GM13976 (cell line): ENCODE results near the gene NPSR1.
"Not testable (repeated sequence)": the region's sequence is repeated elsewhere in the genome, so short reads cannot be mapped to it uniquely, and the experiment has no call there.

Source experiments
- DNase-seq: peaks from one replicate; pipeline ENCODE4 v3.0.0; 2012; ENCODE audit warnings: low spot score
- in situ Hi-C: fragments of 300-500 bp; cut with MboI; formaldehyde crosslinking; loops from one replicate; pipeline ENCODE4 v1.12.0; 2022; ENCODE audit warnings: low sequenced_read_pairs, mixed read lengths, inconsistent platforms; ENCODE audit not compliant: unreplicated experiment
- TF ChIP-seq, protein P1 (sequence below): IDR thresholded peaks from 2 replicates; pipeline ENCODE4 v1.5.1; 2012; ENCODE audit warnings: borderline replicate concordance, mild to moderate bottlenecking; ENCODE audit not compliant: insufficient read depth; ENCODE audit errors: extremely low read depth, missing control alignments, control extremely low read depth

NPSR1 gene

GRCh38 chr7:34807548-34808340 lies 149.7 kb downstream of the NPSR1 start:
- DNase-seq, result no peak
- in situ Hi-C loops, result no loop called here
- TF ChIP-seq, protein P1, sequence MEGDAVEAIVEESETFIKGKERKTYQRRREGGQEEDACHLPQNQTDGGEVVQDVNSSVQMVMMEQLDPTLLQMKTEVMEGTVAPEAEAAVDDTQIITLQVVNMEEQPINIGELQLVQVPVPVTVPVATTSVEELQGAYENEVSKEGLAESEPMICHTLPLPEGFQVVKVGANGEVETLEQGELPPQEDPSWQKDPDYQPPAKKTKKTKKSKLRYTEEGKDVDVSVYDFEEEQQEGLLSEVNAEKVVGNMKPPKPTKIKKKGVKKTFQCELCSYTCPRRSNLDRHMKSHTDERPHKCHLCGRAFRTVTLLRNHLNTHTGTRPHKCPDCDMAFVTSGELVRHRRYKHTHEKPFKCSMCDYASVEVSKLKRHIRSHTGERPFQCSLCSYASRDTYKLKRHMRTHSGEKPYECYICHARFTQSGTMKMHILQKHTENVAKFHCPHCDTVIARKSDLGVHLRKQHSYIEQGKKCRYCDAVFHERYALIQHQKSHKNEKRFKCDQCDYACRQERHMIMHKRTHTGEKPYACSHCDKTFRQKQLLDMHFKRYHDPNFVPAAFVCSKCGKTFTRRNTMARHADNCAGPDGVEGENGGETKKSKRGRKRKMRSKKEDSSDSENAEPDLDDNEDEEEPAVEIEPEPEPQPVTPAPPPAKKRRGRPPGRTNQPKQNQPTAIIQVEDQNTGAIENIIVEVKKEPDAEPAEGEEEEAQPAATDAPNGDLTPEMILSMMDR, result no peak

DNA sequence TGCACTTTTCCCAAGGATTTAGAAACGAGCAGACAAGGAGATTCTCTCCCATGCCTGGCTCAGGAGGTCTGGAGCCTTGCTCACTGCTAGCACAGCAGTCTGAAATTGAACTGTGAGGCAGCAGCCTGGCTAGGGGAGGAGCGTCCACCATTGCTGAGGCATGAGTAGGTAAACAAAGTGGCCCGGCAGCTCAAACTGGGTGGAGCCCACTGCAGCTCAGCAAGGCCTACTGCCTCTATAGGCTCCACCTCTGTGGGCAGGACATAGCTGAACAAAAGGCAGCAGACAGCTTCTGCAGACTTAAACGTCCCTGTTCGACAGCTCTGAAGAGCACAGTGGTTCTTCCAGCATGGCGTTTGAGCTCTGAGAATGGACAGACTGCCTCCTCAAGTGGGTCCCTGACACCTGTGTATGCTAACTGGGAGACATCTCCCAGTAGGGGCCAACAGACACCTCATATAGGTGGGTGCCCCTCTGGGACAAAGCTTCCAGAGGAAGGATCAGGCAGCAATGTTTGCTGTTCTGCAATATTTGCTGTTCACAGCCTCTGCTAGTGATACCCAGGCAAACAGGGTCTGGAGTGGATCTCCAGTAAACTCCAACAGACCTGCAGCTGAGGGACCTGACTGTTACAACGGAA lies 156.3 kb downstream of the NPSR1 start:
- not testable (repeated sequence) for DNase-seq

DNA sequence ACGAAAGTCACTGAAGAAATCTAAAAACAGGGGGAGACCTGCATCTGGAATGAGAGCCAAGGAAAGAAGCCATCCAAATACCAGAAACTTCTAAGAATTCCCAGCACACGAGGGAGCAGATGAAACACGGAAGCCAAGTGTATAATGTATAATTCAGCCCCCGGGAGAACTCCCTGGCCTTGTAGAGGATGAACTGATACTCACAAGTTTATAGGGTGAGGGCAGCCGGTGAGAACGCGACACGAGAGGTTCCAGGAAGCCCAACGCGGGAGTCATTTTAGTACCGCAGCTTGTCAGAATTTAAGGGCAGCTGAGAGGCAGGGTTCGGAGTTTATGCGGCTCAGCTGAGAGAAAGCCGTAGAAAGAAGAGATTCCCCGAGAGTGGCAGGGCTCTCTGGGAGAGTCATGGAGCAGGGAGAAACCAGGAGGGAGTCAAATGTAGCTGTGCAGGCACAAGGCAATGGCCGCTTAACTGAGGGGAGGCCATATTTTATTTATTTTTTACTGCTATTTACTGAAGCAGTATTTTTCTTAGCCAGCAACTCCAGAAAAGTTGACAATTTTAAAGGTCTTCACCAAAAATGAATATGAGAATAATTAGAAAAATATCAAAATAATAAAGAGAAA lies 164.0 kb downstream of the NPSR1 start:
- TF ChIP-seq, protein P1, result no peak
- DNase-seq, result no peak
- in situ Hi-C loops, result no loop called here

More for the DNA sequence above, 156.3 kb downstream of the NPSR1 start:
- in situ Hi-C loops, result not testable (repeated sequence)

DNA sequence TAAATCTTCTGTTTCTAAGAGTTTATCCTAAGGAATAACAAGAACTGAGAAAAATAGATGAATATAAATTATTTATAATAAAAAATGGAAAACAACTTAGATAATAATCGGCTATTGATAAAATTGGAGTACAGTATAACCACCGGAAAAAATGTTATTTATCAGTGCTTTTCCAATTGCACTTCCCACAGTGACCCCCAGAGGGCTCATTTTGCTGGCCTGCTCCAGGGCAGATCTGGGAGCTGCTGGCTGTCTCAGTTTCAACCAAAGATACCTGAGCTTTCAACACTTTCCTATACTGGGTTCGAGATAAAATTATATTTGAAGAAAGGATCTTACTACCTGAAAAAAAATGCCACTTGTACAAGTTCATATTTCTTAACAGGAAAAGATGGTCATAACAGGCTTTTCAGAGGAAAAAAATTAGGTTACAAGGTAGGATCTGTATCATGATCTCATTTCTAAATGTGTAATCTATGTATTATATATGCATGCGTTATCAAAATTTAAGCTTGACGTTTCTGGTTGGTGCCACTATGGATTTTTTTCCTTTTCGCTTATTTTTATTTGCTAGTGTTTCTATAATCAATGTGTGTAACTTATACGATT lies 165.7 kb downstream of the NPSR1 start:
- in situ Hi-C loops, result no loop called here
- TF ChIP-seq, protein P1, result peak; percentile 77
- DNase-seq, result peak; percentile 63

GRCh38 chr7:34825221-34825620 lies 167.2 kb downstream of the NPSR1 start:
- no peak for DNase-seq
- TF ChIP-seq, protein P1, result no peak
- in situ Hi-C loops, result no loop called here

GRCh38 chr7:34830390-34830789 lies 172.4 kb downstream of the NPSR1 start:
- TF ChIP-seq, protein P1, result no peak
- in situ Hi-C loops, result no loop called here
- DNase-seq, result no peak

GRCh38 chr7:34831436-34831835 lies 173.4 kb downstream of the NPSR1 start:
- TF ChIP-seq, protein P1, result no peak
- in situ Hi-C loops, result no loop called here

More at GRCh38 chr7:34831436-34831835, 173.4 kb downstream of the NPSR1 start:
- DNase-seq, result no peak
